NK-92 (cell line): ENCODE data around the gene TMEM101.
"Not testable (repeated sequence)": the region's sequence is repeated elsewhere in the genome, so short reads cannot be mapped to it uniquely, and the experiment has no call there.

Source experiments
- DNase-seq: peaks from one replicate; lab custom pipeline; 2025; ENCODE audit not compliant: unreplicated experiment; lab: John Stamatoyannopoulos, UW

The TMEM101 gene

DNA sequence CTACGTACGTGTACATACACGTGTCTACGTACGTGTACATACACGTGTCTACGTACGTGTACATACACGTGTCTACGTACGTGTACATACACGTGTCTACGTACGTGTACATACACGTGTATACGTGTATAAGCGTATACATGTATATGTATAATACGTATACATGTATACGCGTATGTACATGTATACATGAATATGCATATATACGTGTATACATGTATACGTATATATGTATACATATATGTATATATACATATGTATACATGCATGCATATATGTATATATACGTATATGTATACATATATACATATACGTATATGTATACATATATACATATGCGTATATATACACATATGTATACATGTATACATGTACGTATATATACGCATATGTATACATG is 38.9 kb downstream of the TMEM101 start:
- no peak for DNase-seq

DNA sequence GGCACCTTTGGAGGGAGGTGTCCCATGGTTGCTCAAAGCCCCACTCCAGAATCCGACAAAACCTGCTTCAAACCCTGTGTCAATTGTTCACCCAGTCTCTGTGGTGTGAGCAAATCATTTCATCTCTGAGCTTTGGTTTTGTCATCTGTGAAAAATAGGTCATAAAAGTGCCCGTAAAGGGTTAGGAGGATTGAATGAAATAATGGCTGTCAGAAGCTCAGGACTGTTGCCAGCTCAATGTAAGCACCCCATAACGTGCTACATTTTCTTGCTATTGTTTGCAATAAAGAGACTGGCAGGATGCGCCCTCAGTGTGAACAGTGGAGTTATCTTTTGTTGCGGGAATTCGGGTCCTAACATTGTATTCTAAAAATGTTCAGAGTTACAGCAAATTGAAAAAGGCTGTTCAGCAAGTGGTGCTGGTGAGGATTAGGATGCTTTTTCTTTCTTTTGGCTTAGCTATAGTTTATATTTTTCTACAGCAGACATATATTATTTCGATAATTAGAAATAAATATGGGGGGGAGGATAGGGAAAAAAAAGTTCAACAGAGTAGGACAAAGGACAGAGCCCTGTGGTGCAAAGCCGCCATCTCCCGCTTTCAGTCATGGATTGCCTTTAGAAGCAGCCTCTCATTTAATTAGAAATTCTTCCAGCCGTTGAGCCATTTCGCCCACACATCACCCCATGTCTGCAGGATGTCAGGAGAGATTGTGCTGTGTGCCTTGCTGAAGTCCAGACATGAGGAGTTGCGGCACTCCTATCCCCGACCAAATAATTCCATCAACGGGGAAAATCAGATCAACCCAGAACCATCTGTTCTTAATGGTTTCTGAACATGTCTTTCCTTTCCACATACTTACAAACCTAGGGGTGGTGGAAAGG is 40.1 kb downstream of the TMEM101 start:
- no peak for DNase-seq

DNA sequence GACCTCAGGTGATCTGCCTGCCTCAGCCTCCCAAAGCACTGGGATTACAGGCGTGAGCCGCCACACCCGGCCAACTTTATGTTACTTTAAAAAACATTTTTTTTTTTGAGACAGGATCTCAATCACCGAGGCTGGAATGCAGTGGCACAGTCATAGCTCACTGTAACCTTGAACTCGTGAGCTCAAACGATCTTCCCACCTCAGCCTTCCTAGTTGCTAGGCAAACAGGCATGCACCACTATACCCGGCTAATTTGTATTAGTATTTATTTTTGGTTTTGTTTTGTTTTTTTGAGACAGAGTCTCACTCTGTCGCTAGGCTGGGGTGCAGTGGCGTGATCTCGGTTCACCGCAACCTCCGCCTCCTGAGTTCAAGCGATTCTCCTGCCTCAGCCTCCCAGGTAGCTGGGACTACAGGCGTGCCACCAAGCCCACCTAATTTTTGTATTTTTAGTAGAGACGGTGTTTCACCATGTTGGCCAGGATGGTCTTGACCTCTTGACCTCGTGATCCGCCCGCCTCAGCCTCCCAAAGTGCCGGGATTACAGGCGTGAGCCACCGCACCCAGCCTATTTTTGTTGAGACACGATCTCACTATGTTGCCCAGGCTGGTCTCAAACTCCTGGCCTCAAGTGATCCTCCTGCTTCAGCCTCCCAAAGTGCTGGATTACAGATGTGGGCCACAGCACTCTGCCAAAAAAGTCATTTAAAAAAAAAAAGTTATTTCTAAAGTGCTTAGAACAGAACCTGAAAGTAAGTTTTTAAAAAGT is 42.1 kb downstream of the TMEM101 start:
- DNase-seq, result not testable (repeated sequence)

DNA sequence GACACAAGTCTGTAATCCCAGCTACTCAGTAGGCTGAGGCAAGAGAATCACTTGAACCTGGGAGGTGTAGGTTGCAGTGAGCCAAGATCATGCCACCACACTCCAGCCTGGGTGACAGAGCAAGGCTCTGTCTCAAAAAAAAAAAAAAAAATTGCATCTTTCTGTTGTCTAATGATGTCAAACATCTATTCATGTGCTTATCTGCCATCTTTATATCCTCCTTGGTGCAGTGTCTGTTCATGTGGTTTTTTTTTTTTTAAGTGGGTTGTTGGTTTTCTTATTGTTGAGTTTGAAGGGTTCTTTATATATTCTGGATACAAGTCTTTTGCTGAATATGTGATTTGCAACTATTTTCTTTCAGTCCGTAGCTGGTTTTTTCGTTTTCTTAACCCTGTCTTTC is 43.3 kb downstream of the TMEM101 start:
- DNase-seq, result not testable (repeated sequence)

DNA sequence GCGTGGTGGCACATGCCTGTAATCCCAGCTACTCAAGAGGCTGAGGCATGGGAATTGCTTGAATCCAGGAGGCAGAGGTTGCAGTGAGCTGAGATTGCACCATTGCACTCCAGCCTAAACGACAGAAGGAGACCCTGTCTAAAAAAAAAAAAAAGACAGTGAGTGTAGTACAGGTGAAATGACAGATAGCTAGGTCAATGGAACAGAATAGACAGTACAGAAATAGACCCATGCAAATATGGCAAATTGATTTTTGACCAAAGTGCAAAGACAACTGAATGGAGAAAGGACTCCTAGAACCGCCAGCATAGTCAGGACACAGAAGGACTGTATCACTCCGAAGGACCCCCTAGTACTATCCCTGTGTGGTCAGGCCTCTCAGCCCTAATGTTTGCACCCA is 44.4 kb downstream of the TMEM101 start:
- DNase-seq, result no peak

DNA sequence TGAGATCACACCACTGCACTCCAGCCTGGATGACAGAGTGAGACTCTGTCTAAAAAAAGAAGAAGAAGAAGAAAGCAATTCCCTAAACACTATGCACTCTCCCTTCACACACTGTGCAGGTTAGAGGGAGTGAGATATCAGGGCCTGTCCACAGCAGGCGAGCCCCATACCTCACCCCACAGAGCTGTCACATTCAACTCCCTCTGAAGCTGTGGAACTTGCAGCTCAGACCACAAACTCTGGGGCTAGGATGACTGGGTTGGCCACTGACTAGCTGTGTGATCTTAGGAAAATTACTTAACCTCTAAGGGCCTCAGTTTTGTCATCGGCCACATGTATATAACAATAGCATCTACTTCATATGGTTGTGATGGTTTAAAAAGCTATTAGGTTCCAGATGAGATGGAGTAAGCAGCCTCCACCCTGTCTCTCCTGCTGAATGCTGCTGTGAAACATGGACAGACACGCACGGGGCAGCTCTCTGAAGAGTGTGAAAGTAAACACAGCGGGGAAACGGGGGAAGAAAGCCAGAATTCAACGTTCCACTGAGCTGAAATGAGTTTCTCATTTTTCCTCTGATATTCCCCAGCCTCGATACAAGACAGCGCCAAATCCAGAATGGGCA is 47.4 kb downstream of the TMEM101 start:
- no peak for DNase-seq

DNA sequence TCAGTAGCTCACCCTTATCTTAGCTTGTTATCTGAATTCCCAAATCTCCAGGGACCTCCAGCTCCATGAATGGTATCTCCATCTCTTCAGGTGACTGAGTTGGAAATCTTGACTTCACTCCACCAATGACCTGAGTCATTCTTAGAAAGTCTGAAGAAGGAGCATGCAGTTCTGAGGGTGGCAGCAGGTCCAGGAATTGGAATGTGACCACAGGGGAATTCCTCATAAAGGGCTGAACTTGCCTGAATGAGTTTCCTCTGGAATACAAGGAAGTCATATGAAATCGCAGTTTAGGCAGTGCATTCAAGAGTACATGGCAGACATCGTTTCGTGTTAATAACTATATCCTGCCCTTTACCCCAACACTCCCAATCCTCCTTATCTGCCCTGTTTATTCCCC is 48.5 kb downstream of the TMEM101 start:
- DNase-seq, result no peak

DNA sequence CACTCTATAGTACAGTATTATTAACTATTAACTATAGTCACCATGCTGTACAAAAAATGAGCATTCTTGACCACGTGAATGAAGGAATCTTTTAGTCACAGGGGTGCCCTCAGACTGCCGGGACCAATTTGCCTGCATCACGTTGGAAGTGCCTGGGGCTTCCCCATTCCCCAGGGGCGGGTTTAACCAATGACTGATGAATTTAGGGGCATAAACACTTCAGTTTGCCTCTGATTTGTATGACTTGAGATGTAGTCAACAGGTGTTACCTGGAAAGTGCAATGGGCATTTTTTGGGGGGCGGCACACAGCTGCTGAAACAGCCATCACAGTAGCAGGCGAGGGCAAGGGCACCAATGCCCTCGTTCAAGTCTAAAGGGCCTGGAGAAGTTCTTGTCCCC is 52.3 kb downstream of the TMEM101 start:
- no peak for DNase-seq

DNA sequence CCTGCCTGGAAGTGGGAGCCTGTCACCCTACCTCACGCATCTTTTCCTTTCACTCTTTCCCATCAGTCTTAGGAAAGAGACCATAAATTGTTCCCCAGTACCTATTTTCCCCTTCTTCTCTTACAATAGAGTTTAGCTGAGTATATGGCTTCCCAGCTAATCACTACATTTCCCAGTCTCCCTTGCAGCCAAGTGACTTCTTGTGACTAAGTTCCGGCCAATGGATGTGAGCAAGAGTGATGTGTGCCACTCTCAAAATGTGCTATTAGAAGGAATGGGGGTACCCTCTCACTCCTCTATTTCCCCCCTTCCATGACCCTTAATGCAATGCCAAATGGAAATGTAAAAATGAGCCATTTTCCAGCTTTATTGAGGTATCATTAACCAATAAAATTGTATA is 52.8 kb downstream of the TMEM101 start:
- no peak for DNase-seq

DNA sequence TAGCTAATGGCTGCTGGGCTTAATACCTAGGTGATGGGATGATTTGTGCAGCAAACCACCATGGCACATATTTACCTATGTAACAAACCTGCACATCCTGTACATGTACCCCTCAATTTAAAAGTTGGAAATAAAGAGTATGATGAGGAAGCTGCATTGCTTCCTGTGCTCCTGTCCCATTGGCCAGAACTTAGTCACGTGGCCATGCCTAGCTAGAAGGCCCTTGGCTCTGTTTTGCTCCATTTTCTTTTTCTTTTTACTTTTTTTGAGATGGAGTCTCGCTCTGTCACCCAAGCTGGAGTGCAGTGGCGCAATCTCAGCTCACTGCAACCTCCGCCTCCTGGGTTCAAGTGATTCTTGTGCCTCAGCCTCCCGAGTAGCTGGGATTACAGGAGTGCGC is 53.5 kb downstream of the TMEM101 start:
- not testable (repeated sequence) for DNase-seq
